Neural progenitor cell (in vitro differentiated cells): Measurements from ENCODE around the gene LMAN1L. TPM values are rescaled to one million over a fixed set of nuclear protein-coding genes. Genes with fewer than 3 reads are reported as not detected.

Source experiments
- DNase-seq: peaks from one replicate; pipeline ENCODE4 v3.0.0-alpha.2; 2016; ENCODE audit warnings: low spot score
- H2AFZ ChIP-seq: fragments of 200-600 bp; sonication (generic); replicated peaks from 2 replicates; pipeline ENCODE4 v1.6.1; 2016; ENCODE audit warnings: antibody characterized with exemption
- H3F3A ChIP-seq: fragments of 200-600 bp; sonication (generic); 2 replicates; pipeline ENCODE4 v1.6.1; 2016; ENCODE audit warnings: antibody characterized with exemption, low read depth
- H3K27ac ChIP-seq: fragments of 200-600 bp; sonication (generic); 2 replicates; pipeline ENCODE4 v1.5.1; 2016; ENCODE audit warnings: mild to moderate bottlenecking
- H3K27me3 ChIP-seq: fragments of 200-600 bp; sonication (generic); 2 replicates; pipeline ENCODE4 v1.6.1; 2016; ENCODE audit warnings: mild to moderate bottlenecking, moderate library complexity
- H3K36me3 ChIP-seq: fragments of 200-600 bp; sonication (generic); 2 replicates; pipeline ENCODE4 v1.5.1; 2016
- H3K4me1 ChIP-seq: fragments of 200-600 bp; sonication (generic); 2 replicates; pipeline ENCODE4 v1.6.1; 2016; ENCODE audit warnings: mixed run types
- H3K4me2 ChIP-seq: fragments of 200-600 bp; sonication (generic); 2 replicates; pipeline ENCODE4 v1.6.1; 2016
- H3K4me3 ChIP-seq: fragments of 200-600 bp; sonication (generic); 2 replicates; pipeline ENCODE4 v1.5.1; 2016
- H3K79me2 ChIP-seq: fragments of 200-600 bp; sonication (generic); 2 replicates; pipeline ENCODE4 v1.6.1; 2016; ENCODE audit warnings: low read depth
- H3K9ac ChIP-seq: fragments of 200-600 bp; sonication (generic); 2 replicates; pipeline ENCODE4 v1.6.1; 2016
- H3K9me3 ChIP-seq: fragments of 200-600 bp; sonication (generic); 2 replicates; pipeline ENCODE4 v1.5.1; 2016; ENCODE audit warnings: low read depth
- H4K20me1 ChIP-seq: fragments of 200-600 bp; sonication (generic); 2 replicates; pipeline ENCODE4 v1.6.1; 2016; ENCODE audit warnings: low read depth
- H3K27ac Mint-ChIP-seq: 3 replicates; pipeline ENCODE4 v1.8.0; 2021; ENCODE audit warnings: mixed read lengths
- H3K27me3 Mint-ChIP-seq: 2 replicates; pipeline ENCODE4 v1.8.0; 2022; ENCODE audit warnings: low read depth, mild to moderate bottlenecking, inconsistent platforms, moderate library complexity, mixed read lengths; ENCODE audit not compliant: insufficient read depth
- H3K36me3 Mint-ChIP-seq: 3 replicates; pipeline ENCODE4 v1.8.0; 2021; ENCODE audit warnings: mixed read lengths
- H3K4me1 Mint-ChIP-seq: 3 replicates; pipeline ENCODE4 v1.8.0; 2021; ENCODE audit warnings: mixed read lengths
- H3K4me3 Mint-ChIP-seq: 3 replicates; pipeline ENCODE4 v1.8.0; 2021; ENCODE audit warnings: mild to moderate bottlenecking, moderate library complexity, mixed read lengths
- H3K9me3 Mint-ChIP-seq: 3 replicates; pipeline ENCODE4 v1.8.0; 2020; ENCODE audit warnings: mixed read lengths
- CTCF ChIP-seq: fragments of 200-600 bp; sonication (generic); IDR thresholded peaks from 2 replicates; pipeline ENCODE4 v1.5.1; 2017; ENCODE audit warnings: antibody characterized with exemption, mild to moderate bottlenecking
- EZH2 ChIP-seq: fragments of 200-600 bp; sonication (generic); IDR thresholded peaks from 2 replicates; pipeline ENCODE4 v1.6.1; 2017; ENCODE audit warnings: antibody characterized with exemption, mild to moderate bottlenecking, moderate library complexity
- EZH2phosphoT487 ChIP-seq: fragments of 200-600 bp; sonication (generic); IDR thresholded peaks from 2 replicates; pipeline ENCODE4 v1.6.1; 2017; ENCODE audit warnings: antibody characterized with exemption
- total RNA-seq: library from RNA; depleted of rRNA; stranded (reverse); fragments of >200 nt; gene quantifications from 2 replicates; pipeline ENCODE4 v1.2.3, GENCODE V29; 2015; ENCODE audit warnings: low replicate concordance

LMAN1L gene
- total RNA-seq, 1 donor from 2014 or later: not detected

GRCh38 chr15:74770211-74770903 is 42.3 kb upstream of the LMAN1L start:
- Histone ChIP-seq H3K36me3 (no peaks in the 10 kb centered on the region), H2AFZ (no peak overlapping the region), H3K9ac (no peak overlapping the region), H3K27ac (no peak overlapping the region), H4K20me1 (no peaks in the 10 kb centered on the region), H3K9me3 (no peaks in the 10 kb centered on the region), H3K4me2 (no peak overlapping the region), H3K27me3 (peaks cover 16% of the 10 kb centered on the region), H3K4me3 (no peak overlapping the region), H3F3A (peaks cover 26% of the 10 kb centered on the region), H3K79me2 (no peaks in the 10 kb centered on the region), H3K4me1 (peaks cover 23% of the 10 kb centered on the region)
- no peak for DNase-seq
- Mint-ChIP-seq H3K36me3 (no peaks in the 10 kb centered on the region), H3K27me3 (peaks cover 18% of the 10 kb centered on the region), H3K4me1 (peaks cover 39% of the 10 kb centered on the region), H3K27ac (no peak overlapping the region), H3K4me3 (no peak overlapping the region), H3K9me3 (no peaks in the 10 kb centered on the region)
- TF ChIP-seq CTCF (no peak), EZH2 (no peak), EZH2phosphoT487 (no peak)

- H3K36me3 Mint-ChIP-seq: no peaks in the 10 kb centered on the region
- DNase-seq: no peak
- H3K79me2 ChIP-seq: no peaks in the 10 kb centered on the region
- no peak overlapping the region for H3K27ac ChIP-seq
- TF ChIP-seq EZH2phosphoT487 (no peak), EZH2 (no peak), CTCF (no peak)
- no peaks in the 10 kb centered on the region for H3K9me3 ChIP-seq
- peaks cover 28% of the 10 kb centered on the region for H3K4me1 ChIP-seq
- H3K4me1 Mint-ChIP-seq: peaks cover 62% of the 10 kb centered on the region
- H3F3A ChIP-seq: peaks cover 26% of the 10 kb centered on the region
- no peaks in the 10 kb centered on the region for H4K20me1 ChIP-seq
- no peak overlapping the region for H2AFZ ChIP-seq
- peaks cover 23% of the 10 kb centered on the region for H3K27me3 Mint-ChIP-seq
- H3K9me3 Mint-ChIP-seq: no peaks in the 10 kb centered on the region
- peaks cover 16% of the 10 kb centered on the region for H3K27me3 ChIP-seq
- H3K4me3 Mint-ChIP-seq: peak overlapping the region; percentile 52
- peak overlapping the region; percentile 33 for H3K4me2 ChIP-seq
- H3K9ac ChIP-seq: no peak overlapping the region
- H3K4me3 ChIP-seq: no peak overlapping the region
- H3K27ac Mint-ChIP-seq: peak overlapping the region; percentile 94
- H3K36me3 ChIP-seq: no peaks in the 10 kb centered on the region
These were observed 39.3 kb upstream of the LMAN1L start for GRCh38 chr15:74773329-74773728.

GRCh38 chr15:74773731-74774252 is 38.8 kb upstream of the LMAN1L start:
- Histone ChIP-seq H3F3A (peaks cover 26% of the 10 kb centered on the region), H3K27me3 (peaks cover 16% of the 10 kb centered on the region), H3K9me3 (no peaks in the 10 kb centered on the region), H3K27ac (no peak overlapping the region), H3K9ac (no peak overlapping the region), H3K79me2 (no peaks in the 10 kb centered on the region), H3K36me3 (no peaks in the 10 kb centered on the region), H3K4me3 (no peak overlapping the region), H3K4me2 (peak overlapping the region; percentile 33), H4K20me1 (no peaks in the 10 kb centered on the region), H2AFZ (no peak overlapping the region), H3K4me1 (peaks cover 28% of the 10 kb centered on the region)
- peaks cover 21% of the 10 kb centered on the region for H3K27me3 Mint-ChIP-seq
- peak overlapping the region; percentile 52 for H3K4me3 Mint-ChIP-seq
- peak; percentile 73 for DNase-seq
- peaks cover 63% of the 10 kb centered on the region for H3K4me1 Mint-ChIP-seq
- no peaks in the 10 kb centered on the region for H3K9me3 Mint-ChIP-seq
- no peaks in the 10 kb centered on the region for H3K36me3 Mint-ChIP-seq
- peak overlapping the region; percentile 94 for H3K27ac Mint-ChIP-seq
- no peak for TF ChIP-seq EZH2phosphoT487

GRCh38 chr15:74775132-74775562 is 37.5 kb upstream of the LMAN1L start:
- Mint-ChIP-seq H3K36me3 (no peaks in the 10 kb centered on the region), H3K27ac (no peak overlapping the region), H3K9me3 (no peaks in the 10 kb centered on the region), H3K4me3 (no peak overlapping the region), H3K4me1 (peaks cover 72% of the 10 kb centered on the region), H3K27me3 (peaks cover 20% of the 10 kb centered on the region)
- Histone ChIP-seq H3K4me2 (no peak overlapping the region), H3K27me3 (peaks cover 13% of the 10 kb centered on the region), H2AFZ (no peak overlapping the region), H3K79me2 (no peaks in the 10 kb centered on the region), H3K4me3 (no peak overlapping the region), H3K27ac (no peak overlapping the region), H3K9ac (no peak overlapping the region), H3K9me3 (no peaks in the 10 kb centered on the region), H4K20me1 (no peaks in the 10 kb centered on the region), H3K4me1 (peaks cover 28% of the 10 kb centered on the region), H3K36me3 (no peaks in the 10 kb centered on the region), H3F3A (peaks cover 26% of the 10 kb centered on the region)
- TF ChIP-seq CTCF: no peak
- no peak for TF ChIP-seq EZH2
- no peak for TF ChIP-seq EZH2phosphoT487
- no peak for DNase-seq
